Esophagus muscularis mucosa (tissue), 4 donors: ENCODE results near the gene VKORC1.

Source experiments
- CTCF ChIP-seq, 3 experiments: fragments of 200-600 bp in 2 of 3; fragments of 450-650 bp in 1 of 3; sonication (generic) in 2 of 3; IDR thresholded peaks; one replicate each; pipeline ENCODE4 v1.5.1; 2017 to 2019; ENCODE audit warnings: antibody characterized with exemption in 3 of 3, mild to moderate bottlenecking in 2 of 3, moderate library complexity in 1 of 3
- EP300 ChIP-seq: sonication (generic); formaldehyde crosslinking; IDR thresholded peaks from one replicate; pipeline ENCODE4 v1.6.1; 2017; ENCODE audit warnings: antibody characterized with exemption
- POLR2A ChIP-seq: fragments of 450-650 bp; IDR thresholded peaks from one replicate; pipeline ENCODE4 v1.6.1; 2017; ENCODE audit warnings: antibody characterized with exemption, moderate library complexity, mild to moderate bottlenecking, low read depth
- POLR2AphosphoS5 ChIP-seq, 2 donors: sonication (generic); formaldehyde crosslinking; IDR thresholded peaks; one replicate each; pipeline ENCODE4 v1.6.1; 2017; ENCODE audit warnings: antibody characterized with exemption in 2 of 2

GRCh38 chr16:31127182-31127581 lies 32.6 kb upstream of the VKORC1 start:
- TF ChIP-seq EP300 (no peak), CTCF (IDR thresholded peaks at IDR 0.05) (no peak), POLR2A (no peak), POLR2AphosphoS5 (IDR thresholded peaks at IDR 0.05) (no peak)
